K562 (cell line): ENCODE data around the gene PKLR. TPM values are rescaled to one million over a fixed set of nuclear protein-coding genes. Genes with fewer than 3 reads are reported as not detected.
A peak's percentile ranks its signal among the peaks of the same experiment; 100 is the strongest.

ENCODE experiments used
- ARID3B ChIP-seq: fragments of 250-450 bp; sonication (Bioruptor Pico); IDR thresholded peaks from 2 replicates; pipeline ENCODE4 v1.4.0; 2020; ENCODE audit warnings: borderline replicate concordance
- HMBOX1 ChIP-seq: sonication (generic); IDR thresholded peaks from 2 replicates; pipeline ENCODE4 v1.6.1; 2016
- KDM5B ChIP-seq: fragments of 200-600 bp; sonication (generic); IDR thresholded peaks from 2 replicates; pipeline ENCODE4 v1.6.1; 2012; ENCODE audit warnings: low read depth, mild to moderate bottlenecking, moderate library complexity, low read length, control low read depth, inconsistent platforms; ENCODE audit not compliant: insufficient replicate concordance
- KLF16 ChIP-seq: IDR thresholded peaks from 2 replicates; pipeline ENCODE4 v1.6.1; 2016; ENCODE audit warnings: antibody characterized with exemption
- MED1 ChIP-seq: sonication (generic); formaldehyde crosslinking; IDR thresholded peaks from 2 replicates; pipeline ENCODE4 v1.8.1; 2023; ENCODE audit warnings: missing genetic modification reagents, borderline replicate concordance
- NFRKB ChIP-seq: fragments of 450-650 bp; IDR thresholded peaks from 2 replicates; pipeline ENCODE4 v1.6.1; 2016; ENCODE audit warnings: low read depth
- RFX5 ChIP-seq: IDR thresholded peaks from 2 replicates; pipeline ENCODE4 v1.6.1; 2011; ENCODE audit warnings: low read depth, mild to moderate bottlenecking, improper control_type of control experiment, low read length
- TAF9B ChIP-seq: fragments of 450-650 bp; IDR thresholded peaks from 2 replicates; pipeline ENCODE4 v1.6.1; 2018; ENCODE audit warnings: mild to moderate bottlenecking; ENCODE audit not compliant: partially characterized antibody
- ZNF584 ChIP-seq: fragments of 200-800 bp; sonication (Bioruptor generic); IDR thresholded peaks from 2 replicates; pipeline ENCODE4 v1.6.1; 2016; ENCODE audit warnings: low read depth, mild to moderate bottlenecking, missing genetic modification characterization, missing compliant biosample characterization
- ZSCAN32 ChIP-seq: fragments of 450-650 bp; formaldehyde crosslinking; IDR thresholded peaks from 2 replicates; pipeline ENCODE4 v1.4.0; 2020; ENCODE audit warnings: mild to moderate bottlenecking, moderate library complexity
- polyA plus RNA-seq, 8 experiments: library from polyadenylated mRNA; depleted of rRNA in 4 of 8; stranded (reverse) in 5 of 8; unstranded in 3 of 8; fragments of >200 nt; fragmentation: Nextera tagmentation in 2 of 8; fragmentation: Illumina TruSeq in 1 of 8; extraction: Ambion mirVana in 2 of 8; extraction: Trizol in 1 of 8; gene quantifications; 2 replicates each; pipeline versions ENCODE4 v1.2.1 to v1.2.3, GENCODE V29; 2011 to 2014; ENCODE audit warnings: inconsistent platforms in 1 of 8, missing spikeins in 1 of 8
- total RNA-seq, 7 experiments: library from RNA; depleted of rRNA in 6 of 7; stranded (reverse); fragments of >200 nt in 6 of 7; fragmentation: Illumina TruSeq in 2 of 7; extraction: Trizol in 2 of 7; gene quantifications; 2 replicates each; pipeline versions ENCODE4 v1.2.1 to v1.2.3, GENCODE V29; 2011 to 2021; ENCODE audit warnings: low replicate concordance in 1 of 7
- TF ChIP-seq, protein P1 (sequence below): fragments of 250-450 bp; sonication (Bioruptor Pico); IDR thresholded peaks from 2 replicates; pipeline ENCODE4 v1.5.0; 2020; ENCODE audit warnings: mild to moderate bottlenecking
- TF ChIP-seq, protein P2 (sequence below): fragments of 250-450 bp; sonication (Bioruptor Pico); IDR thresholded peaks from 2 replicates; pipeline ENCODE4 v1.4.0; 2020
- TF ChIP-seq, protein P3 (sequence below): fragments of 450-650 bp; IDR thresholded peaks from 2 replicates; pipeline ENCODE4 v1.6.1; 2017; ENCODE audit warnings: antibody characterized with exemption

The PKLR gene
- total and polyA plus RNA-seq, 9 of the 15 experiments (the other 6 are each of a cell fraction or from before 2014, with no cell fraction given): 10.7 to 78.4 (median 38.2) TPM

- peak; percentile 73; the same call in 1 of the 2 replicates for TF ChIP-seq ARID3B (CRISPR knock-in tag)
- TF ChIP-seq KLF16: no peak
- no peak for TF ChIP-seq KDM5B
- peak; percentile 9; the same call in 1 of the 2 replicates for TF ChIP-seq ZSCAN32
- TF ChIP-seq ZNF584 (CRISPR knock-in tag): peak; percentile 96
- TF ChIP-seq, protein P1, sequence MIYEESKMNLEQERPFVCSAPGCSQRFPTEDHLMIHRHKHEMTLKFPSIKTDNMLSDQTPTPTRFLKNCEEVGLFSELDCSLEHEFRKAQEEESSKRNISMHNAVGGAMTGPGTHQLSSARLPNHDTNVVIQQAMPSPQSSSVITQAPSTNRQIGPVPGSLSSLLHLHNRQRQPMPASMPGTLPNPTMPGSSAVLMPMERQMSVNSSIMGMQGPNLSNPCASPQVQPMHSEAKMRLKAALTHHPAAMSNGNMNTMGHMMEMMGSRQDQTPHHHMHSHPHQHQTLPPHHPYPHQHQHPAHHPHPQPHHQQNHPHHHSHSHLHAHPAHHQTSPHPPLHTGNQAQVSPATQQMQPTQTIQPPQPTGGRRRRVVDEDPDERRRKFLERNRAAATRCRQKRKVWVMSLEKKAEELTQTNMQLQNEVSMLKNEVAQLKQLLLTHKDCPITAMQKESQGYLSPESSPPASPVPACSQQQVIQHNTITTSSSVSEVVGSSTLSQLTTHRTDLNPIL: peak; percentile 96
- no peak for TF ChIP-seq RFX5
- TF ChIP-seq, protein P2, sequence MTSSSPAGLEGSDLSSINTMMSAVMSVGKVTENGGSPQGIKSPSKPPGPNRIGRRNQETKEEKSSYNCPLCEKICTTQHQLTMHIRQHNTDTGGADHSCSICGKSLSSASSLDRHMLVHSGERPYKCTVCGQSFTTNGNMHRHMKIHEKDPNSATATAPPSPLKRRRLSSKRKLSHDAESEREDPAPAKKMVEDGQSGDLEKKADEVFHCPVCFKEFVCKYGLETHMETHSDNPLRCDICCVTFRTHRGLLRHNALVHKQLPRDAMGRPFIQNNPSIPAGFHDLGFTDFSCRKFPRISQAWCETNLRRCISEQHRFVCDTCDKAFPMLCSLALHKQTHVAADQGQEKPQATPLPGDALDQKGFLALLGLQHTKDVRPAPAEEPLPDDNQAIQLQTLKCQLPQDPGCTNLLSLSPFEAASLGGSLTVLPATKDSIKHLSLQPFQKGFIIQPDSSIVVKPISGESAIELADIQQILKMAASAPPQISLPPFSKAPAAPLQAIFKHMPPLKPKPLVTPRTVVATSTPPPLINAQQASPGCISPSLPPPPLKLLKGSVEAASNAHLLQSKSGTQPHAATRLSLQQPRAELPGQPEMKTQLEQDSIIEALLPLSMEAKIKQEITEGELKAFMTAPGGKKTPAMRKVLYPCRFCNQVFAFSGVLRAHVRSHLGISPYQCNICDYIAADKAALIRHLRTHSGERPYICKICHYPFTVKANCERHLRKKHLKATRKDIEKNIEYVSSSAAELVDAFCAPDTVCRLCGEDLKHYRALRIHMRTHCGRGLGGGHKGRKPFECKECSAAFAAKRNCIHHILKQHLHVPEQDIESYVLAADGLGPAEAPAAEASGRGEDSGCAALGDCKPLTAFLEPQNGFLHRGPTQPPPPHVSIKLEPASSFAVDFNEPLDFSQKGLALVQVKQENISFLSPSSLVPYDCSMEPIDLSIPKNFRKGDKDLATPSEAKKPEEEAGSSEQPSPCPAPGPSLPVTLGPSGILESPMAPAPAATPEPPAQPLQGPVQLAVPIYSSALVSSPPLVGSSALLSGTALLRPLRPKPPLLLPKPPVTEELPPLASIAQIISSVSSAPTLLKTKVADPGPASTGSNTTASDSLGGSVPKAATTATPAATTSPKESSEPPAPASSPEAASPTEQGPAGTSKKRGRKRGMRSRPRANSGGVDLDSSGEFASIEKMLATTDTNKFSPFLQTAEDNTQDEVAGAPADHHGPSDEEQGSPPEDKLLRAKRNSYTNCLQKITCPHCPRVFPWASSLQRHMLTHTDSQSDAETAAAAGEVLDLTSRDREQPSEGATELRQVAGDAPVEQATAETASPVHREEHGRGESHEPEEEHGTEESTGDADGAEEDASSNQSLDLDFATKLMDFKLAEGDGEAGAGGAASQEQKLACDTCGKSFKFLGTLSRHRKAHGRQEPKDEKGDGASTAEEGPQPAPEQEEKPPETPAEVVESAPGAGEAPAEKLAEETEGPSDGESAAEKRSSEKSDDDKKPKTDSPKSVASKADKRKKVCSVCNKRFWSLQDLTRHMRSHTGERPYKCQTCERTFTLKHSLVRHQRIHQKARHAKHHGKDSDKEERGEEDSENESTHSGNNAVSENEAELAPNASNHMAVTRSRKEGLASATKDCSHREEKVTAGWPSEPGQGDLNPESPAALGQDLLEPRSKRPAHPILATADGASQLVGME (CRISPR knock-in tag): peak; percentile 93
- TF ChIP-seq, protein P3, sequence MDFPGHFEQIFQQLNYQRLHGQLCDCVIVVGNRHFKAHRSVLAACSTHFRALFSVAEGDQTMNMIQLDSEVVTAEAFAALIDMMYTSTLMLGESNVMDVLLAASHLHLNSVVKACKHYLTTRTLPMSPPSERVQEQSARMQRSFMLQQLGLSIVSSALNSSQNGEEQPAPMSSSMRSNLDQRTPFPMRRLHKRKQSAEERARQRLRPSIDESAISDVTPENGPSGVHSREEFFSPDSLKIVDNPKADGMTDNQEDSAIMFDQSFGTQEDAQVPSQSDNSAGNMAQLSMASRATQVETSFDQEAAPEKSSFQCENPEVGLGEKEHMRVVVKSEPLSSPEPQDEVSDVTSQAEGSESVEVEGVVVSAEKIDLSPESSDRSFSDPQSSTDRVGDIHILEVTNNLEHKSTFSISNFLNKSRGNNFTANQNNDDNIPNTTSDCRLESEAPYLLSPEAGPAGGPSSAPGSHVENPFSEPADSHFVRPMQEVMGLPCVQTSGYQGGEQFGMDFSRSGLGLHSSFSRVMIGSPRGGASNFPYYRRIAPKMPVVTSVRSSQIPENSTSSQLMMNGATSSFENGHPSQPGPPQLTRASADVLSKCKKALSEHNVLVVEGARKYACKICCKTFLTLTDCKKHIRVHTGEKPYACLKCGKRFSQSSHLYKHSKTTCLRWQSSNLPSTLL: no peak
- no peak for TF ChIP-seq MED1 (CRISPR knock-in tag)
- no peak for TF ChIP-seq NFRKB
- TF ChIP-seq HMBOX1: peak; percentile 62; the same call in 1 of the 2 replicates
- no peak for TF ChIP-seq TAF9B
Observed at GRCh38 chr1:155307247-155307740, 6.1 kb upstream of the PKLR start (continued).
